Fibroblast of the aortic adventitia (primary cell): ENCODE measurements around the gene MCAM. TPM values are rescaled to one million over a fixed set of nuclear protein-coding genes. Genes with fewer than 3 reads are reported as not detected.

ENCODE experiments used
- DNase-seq: peaks from one replicate; pipeline ENCODE4 v3.0.0-alpha.2; 2010; ENCODE audit warnings: low read depth
- H3K4me3 ChIP-seq: 2 replicates; pipeline ENCODE4 v1.5.1; 2011; ENCODE audit warnings: low read depth, mild to moderate bottlenecking, control low read depth, low read length, moderate library complexity
- small RNA-seq: library from RNA; depleted of rRNA; stranded (forward); fragments of <200 nt; gene quantifications from one replicate; pipeline ENCODE3, GENCODE V24; 2012
- total RNA-seq: library from RNA; depleted of rRNA; stranded (reverse); fragments of >200 nt; gene quantifications from 2 replicates; pipeline ENCODE4 v1.2.3, GENCODE V29; 2012; ENCODE audit warnings: low replicate concordance
- TF ChIP-seq, protein P1 (sequence below): IDR thresholded peaks from 2 replicates; pipeline ENCODE4 v1.5.1; 2011; ENCODE audit warnings: mild to moderate bottlenecking, low read length, control low read depth, inconsistent platforms; ENCODE audit not compliant: insufficient read depth

MCAM gene
- total RNA-seq, 1 donor, result 2.2 TPM

DNA sequence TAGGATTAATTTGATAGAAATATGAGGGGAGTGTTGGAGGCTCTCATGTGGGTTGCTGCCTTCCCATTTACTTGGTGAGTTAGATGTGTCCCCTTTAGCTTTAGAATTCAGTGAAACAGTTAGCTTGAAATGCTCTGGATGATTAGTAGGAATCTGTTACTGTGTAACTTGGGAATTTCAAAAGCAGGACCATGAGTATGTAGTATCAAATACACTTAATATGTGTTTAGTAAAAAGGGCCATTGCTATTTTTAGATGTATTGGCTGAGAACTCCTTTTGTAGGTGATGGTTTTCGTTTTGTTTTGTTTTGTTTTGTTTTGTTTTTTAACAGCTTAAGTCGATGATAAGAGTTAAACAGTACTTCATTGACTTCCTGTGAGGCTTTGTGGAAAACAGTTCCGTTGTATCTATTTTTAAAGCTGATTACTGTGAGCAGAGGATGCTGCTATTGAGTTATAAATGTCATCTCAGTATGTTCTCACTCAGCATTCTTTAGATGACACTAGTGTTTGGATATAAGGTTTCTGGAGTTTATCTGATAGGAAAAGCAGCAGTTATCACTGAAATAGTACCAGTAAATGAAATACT is 53.5 kb downstream of the MCAM start:
- H3K4me3 ChIP-seq, result no peak overlapping the region
- no peak for DNase-seq
- TF ChIP-seq, protein P1, sequence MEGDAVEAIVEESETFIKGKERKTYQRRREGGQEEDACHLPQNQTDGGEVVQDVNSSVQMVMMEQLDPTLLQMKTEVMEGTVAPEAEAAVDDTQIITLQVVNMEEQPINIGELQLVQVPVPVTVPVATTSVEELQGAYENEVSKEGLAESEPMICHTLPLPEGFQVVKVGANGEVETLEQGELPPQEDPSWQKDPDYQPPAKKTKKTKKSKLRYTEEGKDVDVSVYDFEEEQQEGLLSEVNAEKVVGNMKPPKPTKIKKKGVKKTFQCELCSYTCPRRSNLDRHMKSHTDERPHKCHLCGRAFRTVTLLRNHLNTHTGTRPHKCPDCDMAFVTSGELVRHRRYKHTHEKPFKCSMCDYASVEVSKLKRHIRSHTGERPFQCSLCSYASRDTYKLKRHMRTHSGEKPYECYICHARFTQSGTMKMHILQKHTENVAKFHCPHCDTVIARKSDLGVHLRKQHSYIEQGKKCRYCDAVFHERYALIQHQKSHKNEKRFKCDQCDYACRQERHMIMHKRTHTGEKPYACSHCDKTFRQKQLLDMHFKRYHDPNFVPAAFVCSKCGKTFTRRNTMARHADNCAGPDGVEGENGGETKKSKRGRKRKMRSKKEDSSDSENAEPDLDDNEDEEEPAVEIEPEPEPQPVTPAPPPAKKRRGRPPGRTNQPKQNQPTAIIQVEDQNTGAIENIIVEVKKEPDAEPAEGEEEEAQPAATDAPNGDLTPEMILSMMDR, result no peak

DNA sequence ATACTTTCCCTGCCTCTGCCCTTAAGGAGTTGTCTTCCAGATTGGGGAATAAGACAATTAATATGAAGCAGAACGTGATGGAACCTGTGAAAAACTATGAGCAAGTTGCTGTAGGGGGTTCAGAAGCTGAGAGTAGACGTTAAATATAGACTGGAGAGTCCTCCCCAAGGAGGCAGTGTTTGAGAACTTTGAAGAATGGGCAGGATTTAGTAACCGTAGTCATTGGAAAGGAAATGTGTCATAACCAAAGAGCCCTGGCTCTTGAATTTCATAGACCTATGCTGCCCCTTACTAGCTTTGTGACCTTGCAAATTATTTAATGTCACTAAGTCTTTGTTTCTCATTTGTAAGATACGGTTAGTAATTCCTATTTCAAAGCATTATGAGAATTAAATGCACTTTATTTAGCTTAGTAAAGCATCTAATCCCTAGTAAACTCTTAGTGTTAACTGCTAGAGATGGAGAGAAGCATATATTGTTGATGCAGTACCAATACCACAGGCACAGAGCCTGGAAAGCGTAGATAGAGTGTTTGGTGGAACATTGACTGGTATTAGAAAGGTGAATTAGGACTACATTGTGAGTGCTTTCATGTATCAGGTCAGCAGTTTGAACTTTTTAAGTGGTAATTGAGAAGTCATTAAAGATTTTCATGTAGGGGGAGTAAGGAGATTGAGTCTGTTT is 54.1 kb downstream of the MCAM start:
- DNase-seq, result peak; percentile 41
- H3K4me3 ChIP-seq, result no peak overlapping the region
- TF ChIP-seq, protein P1, result no peak

DNA sequence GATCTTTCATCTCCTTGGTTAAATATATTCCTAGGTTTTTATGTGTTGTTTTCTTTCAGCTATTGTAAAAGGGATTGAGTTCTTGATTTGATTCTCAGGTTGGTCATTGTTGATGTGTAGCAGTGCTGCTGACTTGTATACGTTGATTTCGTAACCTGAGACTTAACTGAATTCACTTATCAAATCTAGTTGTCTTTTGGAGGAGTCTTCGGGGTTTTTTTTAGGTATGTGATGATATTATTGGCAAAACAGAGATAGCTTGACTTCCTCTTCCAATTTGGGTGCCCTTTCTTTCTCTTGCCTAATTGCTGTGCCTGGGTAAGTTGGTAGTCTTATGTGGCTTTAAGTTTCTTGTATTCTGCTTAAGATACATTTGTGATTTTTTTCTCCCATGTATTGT is 57.9 kb downstream of the MCAM start:
- no peak for DNase-seq

More for the DNA sequence above, 57.9 kb downstream of the MCAM start:
- TF ChIP-seq, protein P1, result no peak
- no peak overlapping the region for H3K4me3 ChIP-seq

Small RNA genes within 50 kb of the gene (small RNA-seq; reads per million reads assigned to genes)
- gene RF01225 (not detected), gene RNU6-262P (not detected)

Other genes with a start within 250 kb of the MCAM start
- gene VPS11, start 249.3 kb downstream of the MCAM start, total RNA-seq, result 16.8 and 29.4 TPM in 2 replicates
- gene HMBS, start 232.2 kb downstream of the MCAM start, total RNA-seq, result 5.3 and 14.9 TPM in 2 replicates
- gene DPAGT1, start 215.3 kb downstream of the MCAM start, total RNA-seq, result 7.0 and 30.5 TPM in 2 replicates
- gene C2CD2L, start 209.8 kb downstream of the MCAM start, total RNA-seq, result 2.6 and 4.9 TPM in 2 replicates
- gene HINFP, start 195.6 kb downstream of the MCAM start, total RNA-seq, result 8.7 and 19.1 TPM in 2 replicates
- 0.08 TPM in 1 of 2 replicates, not detected in the other for gene ABCG4, start 168.1 kb downstream of the MCAM start, total RNA-seq
- 16.5 and 18.3 TPM in 2 replicates for gene NLRX1, start 148.4 kb downstream of the MCAM start, total RNA-seq
- not detected in 2 replicates for gene NHERF4, start 131.7 kb downstream of the MCAM start, total RNA-seq
- 4.0 and 11.4 TPM in 2 replicates for gene CBL, start 110.8 kb downstream of the MCAM start, total RNA-seq
- 4.7 and 7.1 TPM in 2 replicates for gene RNF26, start 17.4 kb upstream of the MCAM start, total RNA-seq
- 5.3 and 90.8 TPM in 2 replicates for gene C1QTNF5, start 23.8 kb upstream of the MCAM start, total RNA-seq
- gene MFRP, start 29.6 kb upstream of the MCAM start, total RNA-seq, result 0.08 TPM in 1 of 2 replicates, not detected in the other
- 0.36 TPM in 1 of 2 replicates, not detected in the other for gene USP2, start 64.6 kb upstream of the MCAM start, total RNA-seq
- gene THY1, start 106.0 kb upstream of the MCAM start, total RNA-seq, result 96.6 and 164 TPM in 2 replicates